Activated CD4-positive, alpha-beta T cell treated with anti-CD3 and anti-CD28 coated beads, Interleukin-10, Interleukin-2, amounts not matched to agents 100 ng/mL and 50 ng/mL, durations not matched to agents 16 hours and 8 hours (primary cell): ENCODE results near the gene MIER2.

Experiments
- DNase-seq: peaks from one replicate; pipeline ENCODE4 v3.0.0-alpha.2; 2020

MIER2 gene

DNA sequence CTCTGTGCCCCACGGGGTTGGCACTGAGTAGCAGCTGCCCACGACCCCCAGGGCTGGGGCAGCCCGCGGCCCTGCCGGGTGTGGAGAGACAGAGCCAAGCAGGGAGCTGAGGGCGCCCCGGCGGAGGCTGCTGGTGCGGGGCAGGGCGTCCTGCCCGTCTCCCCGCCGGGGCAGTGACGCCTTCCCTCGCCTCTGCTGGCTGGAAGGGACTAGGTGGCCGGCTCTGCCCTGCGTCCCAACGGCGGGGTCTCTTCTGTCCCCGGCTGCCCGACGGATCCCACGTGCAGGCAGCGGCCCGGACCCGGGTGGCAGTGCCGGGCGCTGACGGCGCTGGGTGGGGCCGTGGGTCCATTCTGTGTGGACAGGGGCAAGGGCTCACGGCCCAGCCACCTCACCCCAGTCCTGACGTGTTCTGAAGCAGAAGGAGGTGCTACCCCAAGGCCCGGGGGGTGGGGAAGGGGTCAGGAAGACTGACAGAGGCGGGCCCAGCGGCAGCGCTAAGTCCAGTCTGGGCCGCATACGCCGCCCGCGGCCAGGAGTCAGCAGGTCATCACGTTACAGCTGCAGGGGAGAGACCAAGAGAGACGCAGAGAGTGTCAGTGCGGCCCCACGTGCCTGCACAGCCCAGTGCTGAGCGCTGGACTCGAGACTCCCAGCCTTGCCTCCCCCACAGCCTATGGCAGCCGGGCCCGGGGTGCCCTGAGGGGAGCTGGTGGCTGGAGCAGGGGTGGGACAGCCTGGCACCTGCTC is 38.3 kb downstream of the MIER2 start:
- no peak for DNase-seq

DNA sequence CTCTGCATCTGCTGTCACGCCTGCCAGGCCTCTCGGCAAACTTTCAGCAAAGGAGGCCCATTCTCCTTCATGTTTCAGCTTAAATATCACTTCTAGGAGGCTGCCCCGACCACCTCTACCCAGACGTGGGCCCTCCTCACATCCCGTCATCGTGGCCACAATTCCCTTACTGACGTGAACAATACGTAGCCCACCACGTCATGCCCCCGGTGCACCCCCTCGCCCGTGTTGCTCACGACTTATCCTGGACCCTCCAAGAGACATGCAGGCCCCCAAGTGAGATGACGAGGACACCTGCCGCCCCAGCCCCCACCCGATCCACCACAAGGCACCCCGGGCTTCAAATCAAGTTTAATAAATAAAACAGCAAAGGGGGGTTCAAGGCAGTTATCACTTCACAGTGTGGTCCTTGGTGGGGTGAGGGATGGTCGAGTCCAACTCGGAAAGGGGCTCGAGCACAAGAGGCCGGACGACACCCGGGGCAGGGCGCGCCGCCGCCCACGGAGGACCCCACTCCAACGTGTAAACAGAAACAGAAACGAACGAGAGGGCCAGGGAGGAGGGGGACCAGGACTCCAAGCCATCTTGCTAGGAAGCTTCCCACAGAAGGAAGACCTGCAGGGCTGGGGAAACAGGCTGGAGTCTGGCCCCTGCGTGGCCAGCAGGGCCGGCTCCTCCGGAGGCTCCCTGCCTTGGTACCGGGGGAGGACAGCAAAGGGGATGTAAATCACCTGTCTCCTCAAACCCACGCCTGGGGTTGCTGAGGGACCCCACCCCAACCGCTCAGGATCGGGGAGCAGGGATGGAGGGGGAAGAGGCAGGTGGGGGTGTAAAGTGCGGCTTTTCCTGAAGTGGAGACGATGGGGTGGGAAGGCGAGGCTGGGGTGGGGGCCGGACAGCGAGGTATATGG is 39.1 kb downstream of the MIER2 start:
- DNase-seq = no peak

DNA sequence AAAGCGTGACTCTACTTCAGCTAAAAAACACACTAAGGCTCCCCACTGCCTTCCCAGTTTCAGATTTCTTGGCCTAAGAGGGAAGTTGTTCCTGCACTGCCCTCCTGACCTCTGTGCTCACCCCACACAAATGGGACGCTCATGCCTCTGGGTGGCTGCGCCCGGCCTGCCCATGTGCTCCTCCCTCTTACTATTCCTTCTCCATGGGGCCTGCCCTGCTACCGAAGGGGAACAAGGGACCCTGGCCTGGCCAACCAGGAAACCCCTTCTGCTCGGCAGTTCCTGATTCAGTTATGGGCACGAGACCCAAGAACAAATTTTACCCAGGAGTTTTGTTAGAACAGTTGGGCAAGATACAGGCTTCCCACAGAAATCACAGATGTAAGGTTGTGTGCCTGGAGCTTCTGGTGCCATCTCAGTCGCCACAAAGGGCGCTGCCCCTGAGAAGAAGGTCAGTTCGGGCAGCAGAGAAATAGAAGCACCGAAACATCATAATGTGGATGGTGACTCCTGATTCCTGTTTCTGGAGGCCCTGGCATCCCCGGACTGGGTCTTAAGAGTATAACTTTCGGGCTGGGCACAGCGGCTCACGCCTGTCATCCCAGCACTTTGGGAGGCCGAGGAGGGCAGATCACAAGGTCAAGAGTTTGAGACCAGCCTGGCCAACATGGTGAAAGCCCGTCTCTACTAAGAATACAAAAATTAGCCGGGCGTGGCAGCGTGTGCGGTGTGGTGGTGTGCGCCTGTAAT is 47.9 kb downstream of the MIER2 start:
- DNase-seq = no peak

DNA sequence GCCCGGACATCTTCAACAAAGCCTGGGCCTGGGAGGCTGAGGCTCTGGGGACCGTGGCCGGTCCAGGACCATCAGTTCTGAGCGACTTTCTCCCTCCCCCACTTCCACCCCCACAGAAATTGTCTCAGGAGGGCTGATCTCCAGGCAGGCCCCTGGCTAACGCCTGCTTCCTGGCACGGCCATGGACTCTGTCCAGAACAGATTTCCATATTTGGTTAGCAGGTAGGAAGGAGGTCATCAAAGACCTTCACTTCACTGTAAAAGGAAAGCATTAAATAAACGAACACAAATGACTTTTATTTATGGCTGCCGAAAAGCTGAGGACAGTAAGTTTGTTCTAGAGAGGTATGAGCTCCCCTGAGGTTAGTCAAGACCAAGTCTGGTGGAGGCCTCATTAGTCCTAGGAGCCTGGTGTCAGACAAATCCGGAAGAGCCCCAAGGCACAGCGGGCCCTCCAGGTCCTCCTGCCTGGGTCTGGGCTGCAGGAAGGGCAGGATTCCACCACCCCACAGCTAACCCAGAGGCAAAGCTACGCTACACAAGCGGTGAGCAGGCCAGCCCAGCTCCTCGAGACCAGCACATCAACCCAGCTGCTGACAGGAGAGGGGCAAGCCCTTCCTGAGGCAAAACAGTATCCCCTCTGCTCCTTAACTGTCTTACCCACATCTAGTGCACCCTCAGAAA is 48.8 kb downstream of the MIER2 start:
- DNase-seq = no peak

DNA sequence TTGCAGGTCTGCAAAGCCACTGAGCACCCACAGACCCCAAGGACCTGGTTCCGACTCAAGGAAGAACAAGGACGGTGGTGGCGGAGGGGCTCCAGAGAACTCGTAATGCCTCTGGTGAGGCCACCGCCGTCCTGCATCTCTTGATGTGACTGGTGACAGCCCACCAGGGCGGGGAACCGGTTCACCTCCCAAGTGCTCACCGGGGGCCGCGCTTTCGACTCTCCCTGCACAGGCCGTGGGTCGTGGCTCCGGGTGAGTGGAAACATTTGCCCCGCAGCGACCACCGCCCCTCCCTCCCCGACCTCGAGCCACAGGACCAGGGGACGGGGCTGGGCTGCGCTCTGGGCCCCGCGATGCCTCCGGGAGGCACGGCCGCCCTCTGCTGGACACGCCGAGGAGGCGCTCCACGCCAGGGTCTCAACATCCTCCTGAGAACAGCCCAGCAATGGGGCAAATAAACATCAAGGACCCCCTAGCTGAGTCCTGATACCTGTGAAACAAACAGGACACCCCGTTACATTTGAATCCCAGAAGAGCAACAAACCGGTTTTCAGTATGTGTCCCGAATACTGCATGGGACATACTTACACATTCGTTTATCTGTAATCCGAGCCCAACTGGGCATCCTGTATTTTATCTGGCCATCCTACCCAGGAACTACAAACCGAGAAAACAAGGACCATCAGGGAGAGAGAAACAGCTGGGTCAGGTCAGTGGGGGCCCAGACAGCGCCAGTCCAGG is 49.5 kb downstream of the MIER2 start:
- peak; percentile 56 for DNase-seq

DNA sequence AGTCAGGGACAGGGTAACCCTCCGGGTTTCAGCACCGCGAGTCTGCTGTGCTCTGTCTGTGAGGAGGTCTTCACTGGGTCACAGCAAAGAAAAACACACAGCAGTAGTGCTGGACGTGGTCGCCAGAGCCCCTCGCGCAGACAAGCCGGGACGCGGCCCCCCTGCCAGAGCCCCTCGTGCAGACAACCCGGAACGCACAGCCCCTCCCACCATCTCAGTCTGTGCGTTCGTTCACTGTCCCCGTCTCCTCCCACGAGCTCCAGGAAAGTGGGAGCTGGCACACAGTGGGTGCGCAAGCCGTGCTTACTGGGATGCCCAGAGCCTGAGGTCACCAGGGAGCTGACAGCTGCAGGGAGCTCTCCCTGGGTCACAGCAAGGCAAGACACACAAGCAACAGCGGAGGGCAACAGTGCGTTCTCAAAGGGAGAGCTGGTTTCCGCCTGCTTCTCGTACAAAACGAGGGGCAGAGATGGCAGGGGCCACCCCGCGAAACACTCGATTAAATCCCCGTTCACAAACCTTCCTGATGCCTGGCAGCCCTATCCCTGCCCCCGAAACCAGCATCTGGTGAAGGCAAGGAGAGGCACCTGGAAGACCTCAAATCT is 50.2 kb downstream of the MIER2 start:
- DNase-seq = no peak

DNA sequence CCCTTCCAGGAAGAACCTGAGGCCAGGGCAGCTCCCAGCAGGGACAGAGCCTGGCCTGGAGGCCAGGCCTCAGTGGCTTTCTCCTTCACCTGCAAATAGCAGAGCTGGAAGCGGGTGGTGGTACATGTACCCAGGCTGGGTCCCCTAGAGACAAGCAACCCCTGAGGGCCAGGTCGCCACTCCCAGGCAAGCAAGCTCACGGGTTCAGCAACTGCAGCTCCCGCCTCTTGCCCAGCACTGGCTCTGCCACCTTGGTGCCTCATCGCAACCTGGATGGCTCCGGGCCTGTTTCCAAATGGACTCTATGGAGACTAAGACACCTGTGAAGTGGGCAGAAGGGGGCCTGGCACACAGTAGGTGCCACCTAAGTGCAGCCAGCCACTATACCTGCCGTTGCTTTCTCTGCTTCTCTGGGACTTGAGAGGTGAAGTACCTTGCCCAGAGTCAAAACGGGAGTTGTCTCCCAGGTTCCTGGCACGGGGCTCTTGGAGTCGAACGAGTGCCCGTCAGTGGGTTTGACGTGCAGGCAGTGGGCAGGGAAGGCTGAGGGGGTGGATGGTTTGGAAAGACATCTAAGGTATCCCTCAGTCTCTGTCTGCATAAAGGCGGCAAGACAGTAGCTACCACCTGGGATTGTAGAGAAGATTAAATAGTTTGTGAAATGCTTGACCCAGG is 51.0 kb downstream of the MIER2 start:
- no peak for DNase-seq

DNA sequence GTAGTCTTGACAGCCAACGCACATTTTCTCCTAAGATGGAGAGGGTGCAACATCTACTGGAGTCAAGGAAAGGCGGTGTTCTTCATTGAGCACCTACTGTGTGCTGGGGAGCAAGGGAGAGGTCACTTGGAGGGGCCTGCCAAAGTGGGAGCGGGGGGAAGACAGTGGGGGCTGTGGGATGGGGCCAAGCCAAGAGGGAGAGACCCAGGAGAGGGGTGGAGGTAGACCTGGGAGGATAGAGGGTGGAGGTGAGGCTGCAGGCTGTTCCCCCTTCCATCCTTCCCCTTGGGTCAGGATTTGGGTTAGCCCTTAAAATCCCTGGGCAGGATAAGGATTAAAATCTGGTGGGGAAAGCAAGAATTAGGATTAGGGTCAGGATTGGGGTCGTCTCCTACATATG is 51.6 kb downstream of the MIER2 start:
- no peak for DNase-seq

DNA sequence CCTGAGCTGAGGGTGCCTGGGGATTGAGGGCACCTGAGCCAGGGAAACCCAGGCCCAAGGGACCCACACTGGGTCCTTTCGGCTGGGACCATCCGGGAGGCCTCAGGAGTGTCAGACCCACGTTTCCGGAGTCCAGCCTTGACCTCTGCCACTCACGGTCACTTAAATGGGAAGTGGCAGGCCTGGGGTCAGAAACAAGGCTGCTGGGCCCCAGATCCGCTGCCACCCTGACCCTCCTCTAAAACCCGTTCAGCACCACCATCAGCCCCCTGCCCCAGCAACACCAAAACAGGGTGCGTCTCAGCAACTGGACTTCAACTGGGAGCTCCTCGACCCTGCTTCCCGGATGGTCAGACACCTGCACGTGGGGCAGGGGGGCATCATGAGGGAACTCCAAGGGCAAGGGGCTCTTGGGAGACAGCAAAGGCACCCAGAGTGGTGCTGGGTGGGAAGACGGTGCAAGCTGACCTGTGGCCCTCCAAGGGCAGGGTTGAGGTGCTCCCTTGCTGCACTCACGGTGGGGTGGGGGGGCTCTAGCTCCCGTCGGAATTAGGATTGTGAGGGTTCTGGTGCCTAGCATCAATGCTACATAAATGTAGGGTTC is 52.2 kb downstream of the MIER2 start:
- DNase-seq = no peak

DNA sequence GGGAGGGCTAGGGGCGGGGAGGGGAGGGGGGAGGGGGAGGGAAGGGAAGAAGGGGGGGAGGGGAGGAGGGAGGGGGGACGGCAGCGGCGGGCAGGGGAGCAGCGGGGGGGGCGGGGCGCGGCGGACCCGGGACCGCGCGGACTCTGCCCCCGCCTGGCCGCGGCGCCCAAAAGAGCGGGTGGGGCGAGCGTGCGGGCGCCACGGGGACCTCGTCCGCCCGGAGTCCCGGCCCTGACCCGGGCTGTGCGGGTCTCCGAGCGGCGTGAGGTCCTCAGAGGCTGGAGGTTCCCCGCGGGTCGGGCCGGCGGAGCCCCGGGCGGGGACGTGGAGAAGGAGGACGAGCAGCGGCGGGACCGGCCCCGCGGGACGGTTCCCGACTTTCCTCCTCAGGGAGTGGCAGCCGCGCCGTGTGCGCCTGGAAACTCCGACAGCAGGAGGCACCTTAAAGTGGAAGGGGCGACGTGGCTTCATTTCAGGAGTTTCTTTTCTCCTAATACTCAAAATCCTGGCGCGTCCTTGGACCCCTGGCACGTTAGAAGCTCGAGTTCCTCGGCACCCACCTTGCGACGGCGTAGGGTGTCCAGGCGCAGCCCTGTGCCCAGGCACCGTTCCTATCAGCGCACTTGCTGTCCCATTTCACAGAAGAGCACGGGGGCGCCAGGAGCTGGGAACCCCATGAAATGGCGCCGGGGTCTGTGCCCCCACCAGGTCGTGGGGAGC is 52.9 kb downstream of the MIER2 start:
- no peak for DNase-seq

DNA sequence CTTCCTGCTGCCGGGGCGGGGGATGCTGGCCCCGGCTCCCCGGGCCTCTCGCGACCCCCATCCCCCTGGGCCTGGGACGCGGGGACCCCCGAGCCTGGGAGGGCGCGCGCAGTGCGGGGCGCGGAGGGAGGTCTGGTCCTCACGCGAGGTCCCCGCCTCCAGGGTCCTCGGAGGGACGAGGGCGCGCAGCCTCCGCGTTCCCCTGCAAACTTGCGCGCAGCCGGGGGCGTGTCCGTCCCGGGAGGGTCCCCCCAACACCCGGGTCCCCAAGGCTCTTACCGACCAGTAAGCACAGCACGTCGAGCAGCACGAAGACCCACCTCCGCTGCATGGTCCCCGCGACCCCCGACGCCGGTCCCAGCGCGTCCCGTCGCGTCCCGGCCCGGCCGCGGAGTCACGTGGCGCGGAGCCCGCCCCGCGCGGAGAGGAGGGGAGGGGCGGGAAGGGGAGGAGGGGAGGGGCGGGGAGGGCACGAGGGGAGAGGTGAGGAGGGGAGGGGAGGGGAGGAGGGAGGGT is 53.5 kb downstream of the MIER2 start, which contains the start of gene PLPP2:
Gene PLPP2, minus strand, starts transcription at position 398 of the 516 bp plus-strand sequence. Its CDS starts 67 bp downstream, at position 331.
- no peak for DNase-seq

DNA sequence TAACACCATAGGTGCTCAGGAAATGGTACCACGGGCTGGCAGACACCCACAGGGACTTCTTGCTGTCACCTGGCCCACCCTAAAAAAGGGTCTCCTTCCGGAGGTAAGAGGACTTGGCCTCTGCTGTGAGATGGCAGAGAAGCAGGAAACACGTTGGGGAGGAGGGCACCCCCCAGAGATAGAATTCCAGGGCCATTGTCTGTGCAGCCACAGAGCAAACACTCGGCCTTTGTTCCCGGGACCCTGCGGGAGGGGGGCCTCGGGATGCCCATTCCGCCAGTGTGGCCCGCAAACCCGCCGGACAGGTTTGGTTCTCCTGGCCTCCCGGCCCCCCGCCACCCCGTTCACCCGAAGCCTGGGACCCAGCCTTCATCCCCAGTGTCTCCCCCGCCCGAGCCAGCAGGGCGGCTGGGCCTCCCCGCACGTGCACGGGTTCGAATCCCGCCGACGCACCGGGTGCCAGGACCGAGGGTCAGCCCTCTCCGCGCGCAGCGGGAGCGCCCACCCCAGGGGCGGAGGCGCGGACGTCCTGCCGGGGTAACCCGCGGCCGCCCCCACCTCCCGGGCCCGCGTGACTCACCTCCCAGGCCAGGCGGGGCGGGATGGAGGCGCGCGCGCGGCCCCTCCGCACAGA is 54.1 kb downstream of the MIER2 start:
- DNase-seq = no peak

DNA sequence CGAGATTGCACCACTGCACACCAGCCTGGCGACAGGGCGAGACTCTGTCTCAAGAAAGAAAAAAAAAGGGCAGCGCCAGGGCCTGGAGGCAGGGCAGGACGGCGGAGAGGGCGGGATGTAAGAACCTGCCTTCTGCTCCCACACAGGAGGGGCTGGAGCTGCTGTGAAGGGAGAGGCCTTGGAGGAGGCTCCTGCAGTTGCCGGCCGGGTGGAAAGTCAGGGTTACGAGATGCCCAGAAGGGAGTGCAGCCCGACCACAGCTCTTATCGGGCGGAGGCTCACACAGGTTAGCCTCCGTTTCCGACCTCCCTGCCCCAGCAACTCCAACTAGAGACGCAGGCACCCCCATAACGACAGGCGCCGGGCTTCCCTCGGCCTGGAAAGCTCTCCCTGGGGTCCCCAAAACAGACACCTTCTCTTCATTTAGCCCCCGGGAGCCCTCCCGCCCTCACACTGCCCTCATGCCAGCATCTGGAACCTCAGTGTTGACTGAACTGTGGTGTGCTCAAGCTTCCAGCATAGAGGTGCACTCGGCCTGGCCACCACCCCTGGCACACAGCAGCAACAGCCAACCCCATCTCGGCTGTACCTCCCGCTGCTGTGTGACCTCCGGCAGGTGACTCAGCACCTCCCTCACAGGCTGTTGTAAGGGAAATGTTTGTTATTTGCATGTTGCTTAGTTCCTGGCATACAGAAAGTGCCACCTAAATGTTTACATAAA is 54.8 kb downstream of the MIER2 start:
- DNase-seq = peak; percentile 62

DNA sequence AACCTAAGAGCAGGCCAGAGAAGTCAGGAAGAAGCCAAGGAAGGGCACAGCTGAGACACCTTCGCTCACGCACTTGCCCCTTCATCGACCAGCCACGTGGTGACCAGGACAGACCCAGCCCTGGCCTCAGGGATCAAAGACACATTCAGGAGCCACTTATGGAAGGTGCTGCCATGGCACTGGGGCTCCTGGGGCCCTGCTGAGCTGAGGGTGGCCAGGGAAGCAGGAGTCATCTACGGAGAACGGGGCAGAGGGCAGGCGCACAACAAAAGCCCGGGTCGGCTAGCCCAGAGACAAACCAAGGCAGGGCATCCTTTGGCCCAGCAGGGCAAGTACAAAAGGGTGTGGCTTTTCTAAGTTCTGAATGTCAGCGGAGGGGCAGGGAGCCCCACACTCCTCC is 55.7 kb downstream of the MIER2 start:
- DNase-seq = no peak

DNA sequence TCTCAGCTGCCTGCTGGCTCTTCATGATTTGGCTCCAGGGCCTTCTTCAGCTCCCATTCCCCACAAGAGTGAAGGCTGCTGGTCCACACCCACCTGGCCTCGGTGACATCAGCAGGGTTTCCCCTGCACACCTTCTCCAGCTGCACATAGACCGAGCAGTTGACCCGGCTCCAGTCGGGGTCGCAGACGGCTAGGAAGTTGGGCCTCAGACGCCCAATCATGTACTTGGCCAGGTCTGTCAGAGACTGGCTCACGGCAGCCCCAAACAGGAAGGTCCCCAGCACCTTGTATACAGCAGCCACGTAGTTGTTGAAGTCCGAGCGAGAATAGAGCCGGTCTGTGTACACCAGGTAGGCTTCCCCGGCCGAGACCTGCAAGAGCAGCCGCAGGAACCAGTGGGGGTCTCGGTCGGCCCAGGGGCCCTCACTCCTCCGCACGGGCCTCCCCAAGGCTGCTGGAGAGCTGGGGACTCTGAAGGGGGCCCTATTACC is 57.2 kb downstream of the MIER2 start:
- no peak for DNase-seq

DNA sequence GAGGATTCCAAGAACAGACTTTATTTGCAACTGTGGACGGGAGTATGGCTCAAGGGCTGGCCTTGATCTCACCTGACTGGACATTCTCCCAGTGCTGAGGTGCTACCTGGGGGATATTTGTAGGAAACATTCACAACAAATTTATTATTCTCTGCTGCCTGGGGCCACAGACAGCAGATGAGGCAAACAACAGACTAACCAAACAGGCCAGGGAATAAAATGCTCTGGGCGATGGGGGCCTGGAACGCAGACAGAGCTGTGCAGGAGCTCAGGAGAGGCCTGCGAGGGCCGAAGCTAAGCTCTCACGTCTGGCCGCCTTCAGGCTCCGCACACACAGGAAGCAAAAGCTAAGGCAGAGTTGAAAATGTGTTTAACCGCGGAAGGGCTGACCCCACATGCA is 61.2 kb downstream of the MIER2 start:
- DNase-seq = no peak

DNA sequence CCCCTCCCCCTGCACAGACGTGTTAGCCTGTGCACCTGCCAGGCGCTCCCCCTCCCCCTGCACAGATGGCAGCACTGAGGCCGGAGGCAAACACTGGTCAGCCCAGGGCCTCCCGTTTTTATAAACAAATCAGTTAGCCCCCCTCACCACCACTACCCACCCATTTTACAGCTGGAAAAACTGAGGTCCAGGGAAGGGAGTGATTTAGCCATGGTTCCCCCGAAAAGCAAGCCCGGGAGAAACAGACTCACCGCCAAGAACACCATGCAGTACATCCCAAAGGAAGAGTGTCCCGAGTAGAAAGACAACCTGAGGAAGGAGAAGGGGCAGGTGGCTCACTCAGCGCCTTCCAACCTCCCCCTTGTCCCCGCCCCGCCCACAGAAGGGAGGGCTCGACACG is 62.1 kb downstream of the MIER2 start:
- no peak for DNase-seq

DNA sequence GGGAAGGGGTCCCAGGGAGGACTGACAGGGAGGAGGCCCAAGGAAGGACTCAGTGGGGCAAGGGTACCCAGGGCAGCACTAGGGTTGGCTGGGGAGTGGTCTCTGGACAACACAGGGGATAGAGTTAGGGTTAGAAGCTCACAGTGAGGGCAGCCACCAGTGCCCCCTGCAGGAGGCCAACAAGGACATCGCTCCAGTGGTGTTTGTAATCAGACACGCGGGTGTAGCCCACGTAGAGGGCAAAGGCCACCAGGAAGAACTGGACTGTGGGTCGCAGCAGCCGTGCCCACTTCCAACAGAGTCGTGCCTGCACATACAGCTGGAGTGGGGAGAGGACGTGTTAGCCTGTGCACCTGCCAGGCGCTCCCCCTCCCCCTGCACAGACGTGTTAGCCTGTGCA is 62.6 kb downstream of the MIER2 start:
- no peak for DNase-seq
